ENCODE data around the gene HEXIM1.

The HEXIM1 gene

GRCh38 chr17:45149669-45150664 is 1.7 kb downstream of the HEXIM1 start:
- H3K27ac ChIP-seq: peak overlapping the region; percentile 99
- TF ChIP-seq ZFX (IDR thresholded peaks at IDR 0.05; ENCODE audit: borderline replicate concordance) (no peak), CTCF (IDR thresholded peaks at IDR 0.05) (no peak)

GRCh38 chr17:45150911-45151809 is 2.9 kb downstream of the HEXIM1 start:
- TF ChIP-seq ZFX (IDR thresholded peaks at IDR 0.05; ENCODE audit: borderline replicate concordance) (no peak), CTCF (IDR thresholded peaks at IDR 0.05) (no peak)

GRCh38 chr17:45155029-45155428 is 6.8 kb downstream of the HEXIM1 start:
- TF ChIP-seq CTCF (IDR thresholded peaks at IDR 0.05) (no peak), ZFX (IDR thresholded peaks at IDR 0.05; ENCODE audit: borderline replicate concordance) (no peak)

More at GRCh38 chr17:45150911-45151809, 2.9 kb downstream of the HEXIM1 start:
- peak overlapping the region; percentile 99 for H3K27ac ChIP-seq

GRCh38 chr17:45155483-45155882 is 7.2 kb downstream of the HEXIM1 start:
- TF ChIP-seq ZFX (IDR thresholded peaks at IDR 0.05; ENCODE audit: borderline replicate concordance) (no peak), CTCF (IDR thresholded peaks at IDR 0.05) (no peak)
- peak overlapping the region; percentile 44 for H3K27ac ChIP-seq

More at GRCh38 chr17:45155029-45155428, 6.8 kb downstream of the HEXIM1 start:
- peak overlapping the region; percentile 44; the same call in 1 of the 2 replicates for H3K27ac ChIP-seq

GRCh38 chr17:45156242-45156641 is 8.0 kb downstream of the HEXIM1 start:
- TF ChIP-seq CTCF (IDR thresholded peaks at IDR 0.05) (no peak), ZFX (IDR thresholded peaks at IDR 0.05; ENCODE audit: borderline replicate concordance) (no peak)
- peak overlapping the region; percentile 44 for H3K27ac ChIP-seq

GRCh38 chr17:45160447-45161287 is 12.4 kb downstream of the HEXIM1 start:
- H3K27ac ChIP-seq: peak overlapping the region; percentile 94
- no peak for TF ChIP-seq ZFX (IDR thresholded peaks at IDR 0.05; ENCODE audit: borderline replicate concordance)
- TF ChIP-seq CTCF (IDR thresholded peaks at IDR 0.05): peak; percentile 34

Measured in 22Rv1 (cell line).